ENCODE measurements around the gene SMIM5.

The SMIM5 gene

DNA sequence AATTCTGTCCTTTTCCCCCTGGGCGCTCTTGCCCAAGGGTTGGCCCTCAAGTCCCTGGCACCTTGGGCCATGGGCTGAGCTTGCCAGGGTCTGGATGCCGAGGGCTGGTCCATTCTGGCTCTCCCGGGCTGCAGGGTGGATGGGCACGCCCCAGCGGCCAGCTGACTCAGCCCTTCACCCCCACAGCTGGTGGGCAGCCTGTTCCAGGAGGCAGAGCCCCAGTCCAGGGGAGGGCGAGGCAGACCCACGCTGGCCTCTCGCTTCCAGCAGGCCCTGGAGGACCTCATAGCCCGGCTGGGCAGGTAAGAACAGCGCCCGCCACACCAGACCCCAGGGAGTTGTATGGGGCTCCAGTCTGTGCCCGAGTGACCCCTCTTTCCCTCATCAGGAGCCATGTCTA is 30.6 kb upstream of the SMIM5 start:
- no peak for DNase-seq

DNA sequence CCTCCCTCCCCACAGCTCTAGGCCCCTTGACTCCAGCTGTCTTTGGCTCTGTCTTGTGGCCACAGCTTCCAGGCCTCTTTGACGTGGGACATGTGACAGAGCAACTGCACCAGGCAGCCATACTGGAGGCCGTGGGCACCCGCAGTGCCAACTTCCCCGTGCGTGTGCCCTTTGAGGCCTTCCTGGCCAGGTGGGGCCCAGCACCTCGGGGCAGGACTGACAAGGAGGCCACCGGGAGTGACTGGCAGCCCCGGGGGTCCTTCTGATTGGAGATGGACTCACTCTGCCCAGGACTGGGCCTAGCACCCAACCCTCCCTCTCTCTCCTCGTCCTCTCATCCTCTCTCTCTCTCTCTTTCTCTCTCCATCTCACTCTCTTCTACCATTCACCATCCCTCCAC is 30.1 kb upstream of the SMIM5 start:
- no peak for DNase-seq

DNA sequence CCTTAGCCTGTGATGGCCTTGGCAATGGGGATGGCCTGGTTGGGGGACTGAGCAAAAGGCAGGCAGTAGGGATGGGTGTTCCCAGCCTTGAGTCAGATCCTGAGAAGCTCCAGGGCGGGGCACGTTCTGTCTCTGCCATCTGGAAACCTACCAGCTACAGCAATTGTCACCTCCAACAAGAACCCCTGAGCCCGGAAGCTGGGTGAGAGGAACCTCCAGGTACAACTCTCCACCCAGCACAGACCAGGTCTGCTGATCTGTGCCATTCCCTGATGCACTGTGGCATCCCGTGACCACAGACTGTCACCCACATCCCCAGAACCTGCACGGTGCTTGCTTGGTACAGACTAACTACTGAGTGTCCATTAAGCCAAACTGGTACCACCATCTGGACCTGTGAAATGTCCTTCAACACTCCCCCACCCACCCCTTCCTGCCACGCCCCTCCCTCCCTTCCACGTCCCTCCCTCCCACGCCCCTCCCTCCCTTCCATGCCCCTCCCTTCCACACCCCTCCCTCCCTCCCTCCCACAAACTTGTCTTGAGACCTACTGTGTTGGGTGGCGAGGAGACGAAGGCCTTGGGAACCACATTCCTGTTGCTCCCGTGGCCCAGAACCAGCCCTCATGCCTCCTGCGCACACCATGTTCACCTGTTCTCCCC is 29.1 kb upstream of the SMIM5 start:
- no peak for DNase-seq

DNA sequence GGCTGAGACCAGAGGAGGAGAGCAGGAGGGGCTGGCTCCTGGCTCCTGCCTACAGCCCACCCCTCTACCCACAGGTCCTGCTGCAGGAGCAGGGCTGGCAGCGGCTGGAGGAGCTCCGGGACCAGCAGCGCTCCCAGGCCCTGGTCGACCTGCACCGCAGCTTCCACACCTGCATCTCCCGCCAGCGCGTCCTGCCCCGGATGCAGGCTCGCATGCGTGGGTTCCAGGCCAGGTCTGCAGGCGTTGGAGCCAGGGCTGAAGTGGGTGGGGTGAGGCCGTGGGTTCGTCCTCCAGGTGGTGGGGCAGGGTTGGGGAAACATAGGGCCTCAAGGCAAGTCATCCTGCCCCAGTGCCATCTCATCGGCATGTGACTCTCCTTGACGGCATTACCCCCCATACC is 27.4 kb upstream of the SMIM5 start:
- DNase-seq = no peak

DNA sequence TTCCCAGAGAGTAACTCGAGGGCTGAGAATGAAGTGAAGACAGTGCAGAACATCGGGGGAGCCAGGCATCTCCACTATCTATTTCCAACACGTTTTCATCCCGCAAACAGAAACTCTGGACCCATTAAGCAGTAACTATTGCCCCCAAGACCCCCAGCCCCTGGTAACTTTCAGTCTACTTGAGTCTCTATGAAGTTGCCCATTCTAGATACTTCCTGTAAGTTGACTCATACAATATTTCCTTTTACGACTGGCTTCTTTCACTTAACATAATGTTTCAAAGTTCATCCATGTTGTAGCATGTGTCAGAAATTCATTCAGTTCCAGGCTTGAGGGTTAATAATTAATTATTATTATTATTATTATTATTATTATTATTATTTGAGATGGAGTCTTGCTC is 26.1 kb upstream of the SMIM5 start:
- no peak for DNase-seq

DNA sequence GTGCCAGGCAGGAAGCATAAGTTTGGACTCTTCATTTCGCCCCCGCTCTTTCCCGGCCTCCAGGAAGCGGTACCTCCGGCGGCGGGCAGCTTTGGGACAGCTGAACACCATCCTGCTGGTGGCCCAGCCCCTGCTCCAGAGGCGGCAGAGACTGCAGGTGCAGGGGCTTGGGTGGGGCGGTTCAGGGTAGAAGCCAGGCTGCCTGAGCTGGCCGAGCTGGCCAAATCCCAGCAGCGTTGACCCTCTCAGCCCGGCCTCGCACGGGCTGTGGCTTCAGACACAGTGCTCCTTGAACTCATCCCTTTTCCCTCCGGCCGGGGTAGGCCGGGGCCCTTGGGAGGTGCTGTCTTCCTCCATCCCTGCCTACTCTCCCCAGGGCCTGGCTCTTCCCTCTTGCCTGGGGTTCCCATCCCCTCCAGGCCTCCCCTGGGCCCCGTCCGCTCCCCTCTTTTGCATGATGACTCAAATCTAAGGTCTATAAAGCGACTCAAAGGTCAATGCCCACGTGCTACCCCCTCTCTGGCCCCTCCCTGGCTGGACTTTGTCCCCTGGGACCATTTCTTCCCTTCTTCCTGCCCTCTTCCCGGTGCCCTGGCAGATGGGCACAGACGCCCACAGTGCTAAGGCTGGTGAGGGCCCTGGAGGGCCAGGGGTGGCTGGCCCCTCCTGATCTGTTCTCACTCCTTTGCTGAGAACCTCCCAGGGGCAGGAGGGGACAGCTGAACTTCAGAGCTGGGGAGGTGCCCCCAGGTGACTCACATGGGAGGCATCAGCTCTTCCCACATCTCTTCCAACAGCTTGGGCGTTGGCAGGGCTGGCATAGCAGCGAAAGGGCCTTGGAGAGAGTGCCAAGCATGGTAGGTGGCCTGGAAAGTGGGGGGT is 22.9 kb upstream of the SMIM5 start:
- no peak for DNase-seq

DNA sequence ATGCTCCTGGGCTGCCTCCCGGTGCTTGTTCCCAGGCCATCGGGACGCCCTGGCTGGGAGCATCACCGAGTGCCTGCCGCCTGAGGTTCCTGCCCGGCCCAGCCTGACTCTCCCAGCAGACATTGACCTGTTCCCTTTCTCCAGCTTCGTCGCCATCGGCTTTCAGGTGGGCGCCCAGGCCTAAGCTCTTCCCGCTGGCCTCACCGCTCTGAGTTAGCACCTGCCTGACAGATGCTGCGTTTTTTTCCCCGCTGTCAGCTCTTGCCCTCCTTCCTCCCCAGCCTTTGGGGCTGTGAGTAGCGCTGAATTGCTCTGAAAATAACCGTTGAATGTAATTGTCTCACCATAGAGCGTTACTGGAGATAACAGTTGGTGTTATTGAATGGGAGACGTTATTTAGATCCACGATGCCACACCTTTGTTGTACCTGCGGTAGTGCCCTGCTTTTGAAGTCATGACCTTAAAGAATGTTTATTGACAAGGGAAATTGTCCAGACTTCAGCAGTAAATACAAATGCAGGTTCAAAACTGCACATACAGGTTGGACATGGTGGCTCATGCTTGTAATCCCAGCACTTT is 21.3 kb upstream of the SMIM5 start:
- DNase-seq = no peak

DNA sequence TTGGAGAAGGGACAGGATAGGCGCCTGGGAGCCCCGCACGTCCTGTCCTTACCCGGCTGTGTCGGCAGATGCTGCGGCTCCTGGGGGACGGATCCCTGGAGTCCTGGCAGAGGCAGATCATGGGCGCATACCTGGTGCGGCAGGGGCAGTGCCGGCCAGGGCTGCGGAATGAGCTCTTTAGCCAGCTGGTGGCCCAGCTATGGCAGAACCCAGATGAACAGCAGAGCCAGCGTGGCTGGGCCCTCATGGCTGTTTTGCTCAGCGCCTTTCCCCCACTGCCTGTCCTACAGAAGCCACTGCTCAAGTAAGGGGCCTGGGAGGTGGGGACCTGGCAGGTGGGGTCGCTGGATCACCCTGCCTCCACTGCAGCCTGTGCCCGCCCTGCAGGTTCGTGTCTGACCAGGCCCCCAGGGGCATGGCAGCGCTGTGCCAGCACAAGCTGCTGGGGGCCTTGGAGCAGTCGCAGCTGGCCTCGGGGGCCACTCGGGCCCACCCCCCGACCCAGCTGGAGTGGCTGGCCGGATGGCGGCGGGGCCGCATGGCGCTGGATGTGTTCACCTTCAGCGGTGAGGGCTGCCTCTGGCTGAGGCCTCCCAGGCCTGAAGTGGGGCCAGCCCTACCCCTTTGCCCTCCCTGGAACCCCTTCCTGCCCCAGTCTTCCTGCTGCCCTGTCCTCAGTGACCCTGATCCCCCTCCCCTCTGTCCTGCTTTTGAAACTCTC is 20.2 kb upstream of the SMIM5 start:
- no peak for DNase-seq

DNA sequence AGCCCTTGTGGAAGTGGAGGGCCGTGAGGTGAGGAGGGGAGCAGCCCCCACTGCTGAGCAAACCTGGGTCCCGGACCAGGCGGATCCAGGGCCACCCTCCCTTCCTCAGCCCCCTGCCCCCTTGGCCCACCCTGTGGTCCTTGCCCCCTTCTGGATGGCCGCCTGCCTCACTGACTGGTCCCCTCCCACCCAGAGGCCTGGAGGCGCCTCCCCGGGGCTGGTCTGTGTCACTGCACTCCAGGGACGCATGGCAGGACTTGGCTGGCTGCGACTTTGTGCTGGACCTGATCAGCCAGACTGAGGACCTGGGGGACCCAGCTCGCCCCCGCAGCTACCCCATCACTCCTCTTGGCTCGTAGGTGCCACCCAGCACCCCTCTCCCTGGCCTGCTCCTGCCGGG is 19.2 kb upstream of the SMIM5 start:
- DNase-seq = no peak

DNA sequence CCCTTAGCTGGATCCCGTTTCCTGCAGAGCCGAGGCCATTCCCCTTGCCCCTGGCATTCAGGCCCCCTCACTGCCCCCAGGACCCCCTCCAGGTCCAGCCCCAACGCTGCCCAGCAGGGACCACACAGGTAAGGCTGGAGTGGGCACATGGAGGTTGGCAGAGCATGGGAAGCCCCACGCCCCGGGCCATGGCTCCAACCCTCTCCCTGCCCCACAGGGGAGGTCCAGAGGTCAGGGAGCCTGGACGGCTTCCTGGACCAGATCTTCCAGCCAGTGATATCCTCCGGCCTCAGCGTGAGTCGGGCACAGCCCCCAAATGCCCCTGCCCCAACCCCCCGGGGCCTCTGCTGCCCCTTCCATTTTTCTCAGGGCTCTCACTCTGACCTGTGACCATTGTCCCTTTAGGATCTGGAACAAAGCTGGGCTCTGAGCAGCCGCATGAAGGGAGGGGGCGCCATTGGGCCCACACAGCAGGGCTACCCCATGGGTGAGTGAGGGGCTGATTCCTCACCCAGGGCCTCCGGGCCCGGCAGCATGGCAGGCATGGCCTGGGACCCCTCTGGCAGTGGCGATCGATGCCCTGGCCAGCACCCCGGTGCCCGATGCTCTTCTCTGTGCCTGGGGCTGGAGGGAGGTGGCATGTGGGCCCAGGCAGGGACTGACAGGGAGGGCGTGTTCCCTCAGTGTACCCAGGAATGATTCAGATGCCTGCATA is 18.5 kb upstream of the SMIM5 start:
- no peak for DNase-seq

DNA sequence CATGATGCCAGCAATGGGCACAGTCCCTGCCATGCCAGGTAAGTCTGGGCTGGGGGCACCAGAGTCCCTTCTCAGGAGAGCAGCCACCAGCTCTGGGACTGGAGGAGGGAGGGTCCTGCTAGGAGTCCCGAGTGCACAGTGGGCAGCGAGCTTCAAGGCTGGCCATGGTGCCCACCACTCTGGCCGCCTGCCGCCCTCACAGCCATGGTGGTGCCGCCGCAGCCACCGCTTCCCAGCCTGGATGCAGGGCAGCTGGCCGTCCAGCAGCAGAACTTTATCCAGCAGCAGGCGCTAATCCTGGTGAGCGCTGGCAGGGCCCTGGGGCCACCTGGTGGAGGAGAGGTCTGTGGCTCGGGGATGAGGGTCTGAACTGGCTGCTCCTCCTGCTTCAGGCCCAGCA is 17.9 kb upstream of the SMIM5 start:
- no peak for DNase-seq

DNA sequence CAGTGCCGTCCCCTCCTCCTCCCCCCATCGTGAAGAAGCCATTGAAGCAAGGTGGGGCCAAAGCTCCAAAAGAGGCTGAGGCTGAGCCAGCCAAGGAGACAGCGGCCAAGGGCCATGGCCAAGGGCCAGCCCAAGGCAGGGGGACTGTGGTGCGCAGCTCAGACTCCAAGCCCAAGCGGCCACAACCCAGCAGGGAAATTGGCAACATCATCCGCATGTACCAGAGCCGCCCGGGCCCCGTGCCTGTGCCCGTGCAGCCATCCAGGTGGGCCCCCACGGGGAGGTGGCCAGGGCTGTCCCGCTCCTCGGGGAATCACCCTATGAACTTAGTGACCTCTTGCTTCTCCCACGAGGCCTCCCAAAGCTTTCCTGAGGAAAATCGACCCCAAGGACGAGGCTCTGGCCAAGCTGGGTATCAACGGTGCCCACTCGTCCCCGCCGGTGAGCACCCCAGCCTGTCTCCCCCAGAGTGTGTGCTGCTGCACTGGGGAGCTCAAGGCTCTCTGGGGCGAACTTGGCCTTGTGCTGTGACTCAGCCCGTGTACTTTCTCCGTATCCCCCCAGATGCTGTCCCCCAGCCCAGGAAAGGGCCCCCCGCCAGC is 16.6 kb upstream of the SMIM5 start:
- no peak for DNase-seq

DNA sequence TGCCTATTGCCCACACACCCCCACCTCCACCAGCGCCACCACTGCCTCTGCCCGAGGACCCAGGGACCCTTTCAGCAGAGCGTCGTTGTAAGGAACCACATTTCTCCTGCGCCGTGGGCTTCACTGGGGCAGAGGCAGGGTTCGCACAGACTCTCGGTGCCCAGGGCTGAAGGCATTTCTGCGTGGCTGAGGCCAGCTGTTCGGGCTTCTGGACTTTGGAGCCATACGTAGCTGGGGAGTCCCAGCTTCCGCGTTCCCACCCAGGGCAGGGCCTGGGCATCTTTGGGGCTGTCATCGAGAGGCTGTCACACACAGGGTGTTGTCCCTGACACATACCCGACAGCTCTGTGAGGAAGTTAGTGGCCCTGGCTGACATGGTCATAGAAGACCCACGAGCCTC is 16.0 kb upstream of the SMIM5 start:
- DNase-seq = no peak

DNA sequence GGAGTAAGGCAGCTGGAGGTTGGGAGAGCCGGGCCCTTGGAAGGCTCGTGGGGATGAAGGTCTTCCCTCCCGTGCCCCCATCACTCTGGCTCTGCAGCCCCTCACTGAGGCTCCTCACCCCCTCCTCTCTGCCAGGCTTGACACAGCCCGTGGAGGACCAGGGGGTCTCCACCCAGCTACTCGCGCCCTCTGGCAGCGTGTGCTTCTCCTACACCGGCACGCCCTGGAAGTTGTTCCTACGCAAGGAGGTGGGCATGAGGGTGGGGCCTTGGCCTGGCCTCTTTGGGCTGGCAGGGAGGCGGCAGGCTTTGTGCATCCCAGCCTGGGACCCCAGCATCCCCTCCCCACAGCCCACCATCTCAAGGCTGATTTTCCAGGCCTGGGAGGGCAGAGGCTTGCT is 15.6 kb upstream of the SMIM5 start:
- no peak for DNase-seq

DNA sequence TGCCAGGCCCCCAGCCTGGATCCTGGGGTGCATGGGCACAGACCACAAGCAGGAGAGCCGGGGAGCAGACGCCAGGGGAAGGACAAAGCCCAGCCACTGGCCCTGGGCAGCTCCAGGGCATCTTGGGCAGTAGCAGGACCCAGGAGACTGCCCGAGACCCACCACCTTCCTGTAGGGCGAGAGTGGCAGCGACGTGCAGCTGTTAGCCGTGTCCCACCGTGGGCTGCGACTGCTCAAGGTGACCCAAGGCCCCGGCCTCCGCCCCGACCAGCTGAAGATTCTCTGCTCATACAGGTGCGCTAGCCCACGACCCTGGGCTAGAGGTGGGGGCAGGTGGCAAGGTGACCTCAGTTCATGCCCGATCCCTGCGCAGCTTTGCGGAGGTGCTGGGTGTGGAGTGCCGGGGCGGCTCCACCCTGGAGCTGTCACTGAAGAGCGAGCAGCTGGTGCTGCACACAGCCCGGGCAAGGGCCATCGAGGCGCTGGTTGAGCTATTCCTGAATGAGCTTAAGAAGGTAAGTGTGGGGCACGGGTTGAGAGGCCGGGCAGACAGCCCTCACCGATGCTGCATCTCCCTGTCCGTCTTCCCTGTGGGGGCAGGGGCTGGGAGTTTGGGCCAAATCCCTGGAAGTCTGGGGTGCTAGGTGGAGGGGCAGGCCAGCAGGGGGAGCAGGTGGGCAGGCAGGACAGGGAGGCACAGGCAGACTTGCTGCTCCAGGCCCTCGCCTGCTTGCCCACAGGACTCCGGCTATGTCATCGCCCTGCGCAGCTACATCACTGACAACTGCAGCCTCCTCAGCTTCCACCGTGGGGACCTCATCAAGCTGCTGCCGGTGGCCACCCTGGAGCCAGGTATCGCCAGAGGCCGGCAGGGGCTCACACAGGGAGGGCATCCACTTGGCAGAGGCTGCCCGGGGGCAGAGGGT is 13.5 kb upstream of the SMIM5 start:
- DNase-seq = peak in 3 of 51 donors; percentile 15 to 23 (median 15)

DNA sequence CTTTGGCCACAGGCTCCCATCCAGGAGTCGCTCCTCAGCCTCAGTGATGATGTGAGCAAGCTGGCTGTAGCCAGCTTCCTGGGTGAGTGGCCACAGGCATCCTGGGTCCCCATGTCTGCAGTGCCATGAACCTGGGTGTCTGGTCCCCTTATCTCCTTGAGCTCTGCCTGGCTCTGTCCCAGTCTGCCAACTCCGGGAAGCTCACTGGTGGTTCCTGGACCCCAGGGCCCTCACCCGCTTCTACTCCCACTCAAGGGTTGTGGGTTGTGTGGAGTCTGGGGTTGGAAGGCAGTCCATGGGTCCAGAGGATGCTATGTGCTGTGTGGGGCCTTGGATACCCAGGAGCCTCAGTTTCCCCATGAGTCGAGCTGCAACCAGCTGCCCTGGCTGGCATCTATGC is 11.7 kb upstream of the SMIM5 start:
- no peak for DNase-seq

DNA sequence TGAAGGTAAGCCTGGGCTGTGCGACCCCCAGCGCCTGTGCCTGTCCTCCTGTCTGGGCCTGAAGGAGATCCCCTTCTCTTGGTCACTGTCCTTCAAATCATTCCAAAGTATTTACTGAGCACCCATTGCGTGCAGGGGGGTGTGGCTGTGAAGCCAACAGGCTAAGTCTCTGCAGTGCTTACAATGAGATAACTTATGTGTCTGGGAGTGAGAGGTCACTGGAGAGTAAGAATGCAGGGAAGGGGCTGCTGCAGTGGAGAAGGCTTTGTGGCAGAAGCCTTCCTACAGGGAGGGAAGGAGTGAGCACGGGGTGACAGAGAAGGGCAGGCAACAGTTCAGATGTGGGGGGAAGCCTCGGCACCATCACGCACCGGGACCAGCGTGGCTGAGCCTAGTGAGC is 11.2 kb upstream of the SMIM5 start:
- DNase-seq = no peak

DNA sequence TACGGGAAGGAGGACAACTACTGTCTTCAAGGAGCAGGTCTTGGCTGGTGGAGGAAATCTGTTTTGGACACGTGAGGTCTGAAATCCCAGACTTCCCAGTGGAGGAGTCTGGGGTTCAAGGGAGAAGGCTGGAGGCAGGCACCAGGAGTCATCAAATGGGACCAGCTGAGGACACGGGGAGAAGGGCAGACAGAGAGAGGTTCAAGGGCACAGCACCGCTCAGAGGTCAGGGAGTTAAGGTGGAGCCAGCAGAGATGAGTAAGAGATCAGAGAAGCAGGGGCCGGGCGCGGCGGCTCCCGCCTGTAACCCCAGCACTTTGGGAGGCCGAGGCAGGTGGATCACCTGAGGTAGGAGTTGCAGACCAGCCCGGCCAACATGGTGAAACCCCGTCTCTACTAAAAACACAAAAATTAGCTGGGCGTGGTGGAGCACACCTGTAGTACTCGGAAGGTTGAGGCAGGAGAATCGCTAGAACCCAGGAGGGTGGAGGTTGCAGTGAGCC is 10.4 kb upstream of the SMIM5 start:
- DNase-seq = no peak

DNA sequence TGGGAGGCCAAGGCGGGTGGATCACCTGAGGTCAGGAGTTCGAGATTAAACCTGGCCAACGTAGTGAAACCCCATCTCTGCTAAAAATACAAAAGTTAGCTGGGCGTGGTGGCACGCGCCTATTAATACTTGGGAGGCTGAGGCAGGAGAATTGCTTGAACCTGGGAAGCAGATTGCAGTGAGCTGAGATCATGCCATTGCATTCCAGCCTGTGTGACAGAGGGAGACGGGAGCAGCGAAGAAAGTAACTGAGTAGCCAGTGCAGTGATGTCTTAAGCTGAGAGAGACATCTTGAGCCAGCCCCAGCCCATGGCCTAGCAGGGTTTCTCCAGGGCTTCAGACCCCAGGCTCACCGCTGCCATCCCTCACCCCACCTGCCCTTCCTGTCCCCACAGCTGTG is 9.8 kb upstream of the SMIM5 start:
- DNase-seq = no peak

DNA sequence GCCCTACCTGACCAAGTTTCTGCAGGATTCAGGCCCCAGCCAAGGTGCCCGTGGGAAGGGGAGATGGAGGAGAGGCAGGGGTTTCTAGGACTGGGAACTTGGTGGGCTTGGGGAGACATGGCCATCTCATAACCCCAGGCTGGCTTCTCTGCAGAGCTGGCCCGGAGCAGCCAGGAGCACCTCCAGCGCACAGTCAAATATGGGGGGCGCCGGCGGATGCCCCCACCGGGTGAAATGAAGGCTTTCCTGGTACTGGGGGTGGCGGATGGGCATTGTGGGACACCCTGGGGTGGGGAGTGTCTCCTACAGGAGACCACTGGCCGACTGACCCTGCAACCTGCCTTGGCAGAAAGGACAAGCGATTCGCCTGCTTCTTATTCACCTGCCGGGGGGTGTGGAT is 9.2 kb upstream of the SMIM5 start:
- DNase-seq = no peak
